Urothelium cell line (cell line): ENCODE data around the gene PDE4D.

Source experiments
- DNase-seq: peaks from one replicate; pipeline ENCODE4 v3.0.0; 2011; ENCODE audit warnings: low spot score, mixed read lengths
- FAIRE-seq: peaks from 2 replicates; lab custom pipeline; 2011; peaks lifted over from hg19 to GRCh38; lab: Jason Lieb, UNC

The PDE4D gene

DNA sequence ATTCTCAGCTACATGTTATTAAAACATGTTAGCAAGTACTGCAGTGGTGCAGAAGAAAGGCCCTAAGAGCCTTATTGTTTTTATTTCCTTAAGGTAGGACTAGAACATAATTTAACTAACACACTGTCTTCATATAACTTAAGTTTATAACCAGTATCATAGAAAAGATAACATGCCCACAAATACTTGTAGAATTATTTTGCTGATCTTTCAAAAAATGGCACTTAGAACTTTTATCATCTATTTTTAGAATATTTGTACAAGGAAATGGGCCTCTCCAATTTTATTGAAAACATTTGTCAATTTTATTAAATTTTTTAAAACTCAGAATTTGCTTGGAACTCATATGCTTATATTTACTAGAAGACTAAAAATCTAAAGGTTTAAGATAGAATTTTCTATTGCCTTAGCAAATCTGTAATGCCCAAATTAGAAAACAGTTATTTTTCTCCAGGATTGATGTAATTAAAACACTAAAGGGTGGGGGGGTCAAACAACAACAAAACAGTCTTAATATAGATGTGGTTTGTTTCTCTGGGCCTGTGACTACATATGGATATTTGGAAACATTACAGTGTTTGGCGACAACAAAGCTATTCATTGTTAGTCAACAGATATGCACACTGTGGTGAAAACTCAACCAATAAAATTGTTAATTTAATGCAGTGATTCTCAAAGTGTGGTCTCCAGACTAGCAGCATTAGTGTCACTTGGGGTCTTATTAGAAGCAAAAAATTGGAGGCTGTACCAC is 360.4 kb downstream of the PDE4D start:
- DNase-seq (no peak), FAIRE-seq (no peak)

DNA sequence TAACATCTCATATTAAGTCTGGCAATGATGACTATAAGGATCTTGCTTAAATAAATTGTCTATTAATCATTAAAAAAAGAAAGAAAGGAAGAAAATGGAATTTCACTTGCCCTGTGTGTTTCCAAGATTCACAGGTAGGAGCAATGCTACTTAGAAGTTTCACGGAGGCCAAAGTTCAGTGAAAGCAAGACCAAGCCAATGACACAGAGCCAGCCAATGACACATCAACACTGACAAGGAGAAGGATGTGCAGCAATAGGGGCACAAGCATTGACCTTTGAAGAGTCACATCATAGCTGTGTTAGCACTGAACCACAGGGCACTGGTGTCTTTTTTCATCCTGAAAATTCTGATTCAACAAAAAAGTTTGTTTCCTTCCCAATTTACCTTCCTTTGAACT is 364.3 kb downstream of the PDE4D start:
- DNase-seq (no peak), FAIRE-seq (no peak)

DNA sequence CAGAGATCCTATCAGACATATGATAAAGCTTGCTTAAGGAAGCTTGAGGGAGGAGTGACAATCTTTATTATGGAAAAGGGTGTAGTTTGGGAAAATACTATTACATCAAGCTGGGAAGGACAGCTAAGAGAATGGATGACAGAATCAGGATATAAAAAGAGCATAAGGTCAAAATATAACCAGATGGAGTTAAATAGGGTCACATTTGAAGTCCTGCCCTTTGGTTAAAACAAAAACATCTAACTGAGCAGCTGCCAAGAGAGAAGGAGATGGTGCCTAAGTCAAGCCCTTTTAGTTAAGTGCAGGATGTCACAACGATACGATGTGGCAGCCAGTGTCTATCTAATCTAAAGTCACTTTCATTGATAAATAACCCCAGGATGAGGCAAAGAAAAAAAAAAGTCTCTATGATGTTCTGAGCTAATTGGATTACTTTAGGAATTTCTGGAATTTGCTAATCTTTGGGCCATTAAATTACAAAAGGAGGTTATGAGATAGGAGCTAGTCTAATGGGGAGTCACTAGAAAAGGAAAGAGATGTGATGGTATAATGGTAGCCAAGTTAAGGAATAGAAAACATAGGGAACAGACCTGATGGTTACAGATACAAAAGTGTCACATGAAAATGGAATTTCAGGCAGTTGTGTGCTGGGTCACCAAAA is 365.2 kb downstream of the PDE4D start:
- FAIRE-seq: no peak

DNA sequence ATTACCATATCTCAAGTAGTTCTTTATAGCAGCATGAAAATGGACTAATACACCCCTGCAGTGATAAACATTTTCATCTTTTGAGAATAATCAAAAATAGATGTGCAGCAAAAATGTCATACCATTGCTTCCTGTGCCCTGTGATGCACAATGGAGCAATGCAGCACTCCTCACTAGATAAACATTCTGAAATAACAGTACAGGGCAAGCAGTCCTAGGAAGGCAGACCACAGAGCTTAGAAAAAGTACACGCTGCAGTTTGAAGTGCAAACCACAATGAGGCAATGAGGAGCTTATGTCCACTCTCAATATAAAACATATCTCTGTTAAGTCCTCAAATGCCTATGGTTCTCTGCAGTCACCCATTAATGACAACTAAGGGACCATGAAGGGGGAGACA is 367.6 kb downstream of the PDE4D start:
- DNase-seq (no peak), FAIRE-seq (no peak)

More for the DNA sequence above, 365.2 kb downstream of the PDE4D start:
- DNase-seq: no peak

DNA sequence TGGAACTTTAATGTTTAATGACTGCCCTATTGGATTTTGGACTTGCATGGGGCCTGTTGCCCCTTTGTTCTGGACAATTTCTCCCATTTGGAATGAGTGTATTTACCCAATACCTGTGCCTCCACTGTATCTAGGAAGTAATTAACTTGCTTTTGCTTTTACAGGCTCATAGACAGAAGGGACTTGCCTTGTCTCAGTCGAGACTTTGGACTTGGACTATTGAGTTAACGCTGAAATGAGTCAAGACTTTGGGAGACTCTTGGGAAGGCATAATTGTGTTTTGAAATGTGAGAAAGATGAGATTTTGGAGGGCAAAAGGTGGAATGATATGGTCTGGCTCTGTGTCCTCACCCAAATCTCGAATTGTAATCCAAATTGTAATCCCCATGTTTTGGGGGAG is 368.2 kb downstream of the PDE4D start:
- no peak for FAIRE-seq

DNA sequence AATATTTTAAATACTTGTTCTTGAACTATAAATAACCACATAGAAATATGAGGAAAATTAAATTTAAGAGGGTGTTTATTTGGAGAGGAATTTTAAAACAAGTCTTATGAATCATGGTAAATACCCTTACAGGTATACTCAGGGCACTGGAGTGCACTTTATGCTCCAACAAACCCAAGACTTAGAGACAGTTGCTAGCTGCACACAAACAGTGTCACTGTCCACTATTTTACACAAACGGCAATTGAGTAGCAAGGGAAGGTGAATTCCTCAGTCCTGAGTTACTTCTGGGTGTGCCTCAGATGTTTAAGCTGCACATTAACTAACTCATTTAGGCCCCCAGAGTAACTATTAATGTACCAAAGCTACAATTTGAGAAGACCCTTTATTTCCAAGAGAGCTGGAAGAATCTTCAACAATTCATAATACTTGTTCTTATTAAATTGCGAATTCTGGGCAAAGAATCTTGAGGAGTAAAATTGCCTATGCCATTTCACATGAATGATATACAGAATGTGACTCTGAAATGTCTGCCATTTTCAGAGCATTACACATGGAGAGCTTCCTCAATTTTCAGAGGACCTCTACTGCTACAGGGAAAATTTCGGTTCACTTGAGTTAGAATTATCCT is 371.2 kb downstream of the PDE4D start:
- no peak for FAIRE-seq
- no peak for DNase-seq

More for the DNA sequence above, 368.2 kb downstream of the PDE4D start:
- DNase-seq: no peak

DNA sequence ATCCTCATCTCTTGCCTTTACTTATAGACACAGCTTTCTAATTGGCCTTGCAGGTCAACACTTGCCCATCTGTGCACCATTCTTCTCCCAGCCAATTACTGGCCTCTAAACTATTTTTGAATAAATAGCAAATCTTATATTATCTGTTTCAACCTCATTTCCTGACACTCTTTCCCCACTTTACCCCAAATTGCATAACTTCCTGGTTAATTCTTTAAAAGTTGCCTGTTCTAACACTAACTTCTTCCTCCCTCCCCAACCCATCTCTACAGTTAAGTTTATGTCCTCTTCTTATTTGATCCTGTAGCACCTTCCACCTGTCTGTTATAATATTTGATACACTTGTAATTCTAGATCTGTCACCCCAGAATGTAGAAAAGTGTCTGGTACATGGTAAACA is 372.1 kb downstream of the PDE4D start:
- FAIRE-seq: no peak

DNA sequence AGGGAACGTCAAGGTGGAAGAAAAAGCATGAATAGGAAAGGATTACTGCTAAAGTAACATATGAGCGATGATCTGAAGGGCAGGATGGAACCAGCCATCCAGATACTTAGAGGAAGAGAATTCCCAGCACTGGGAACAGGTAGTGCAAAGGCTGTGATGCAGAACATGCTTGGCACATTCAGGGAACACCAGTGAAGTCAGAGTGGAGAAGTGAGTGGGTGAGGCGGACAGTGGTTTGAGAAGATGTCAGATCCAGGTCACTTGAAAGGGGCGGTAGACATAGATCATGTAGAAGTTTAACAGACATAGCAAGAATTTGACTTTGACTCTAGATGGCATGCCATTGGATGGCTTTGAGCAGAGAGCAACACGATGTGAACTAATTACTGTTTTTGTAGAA is 374.2 kb downstream of the PDE4D start:
- FAIRE-seq (no peak), DNase-seq (no peak)

More for the DNA sequence above, 372.1 kb downstream of the PDE4D start:
- no peak for DNase-seq

DNA sequence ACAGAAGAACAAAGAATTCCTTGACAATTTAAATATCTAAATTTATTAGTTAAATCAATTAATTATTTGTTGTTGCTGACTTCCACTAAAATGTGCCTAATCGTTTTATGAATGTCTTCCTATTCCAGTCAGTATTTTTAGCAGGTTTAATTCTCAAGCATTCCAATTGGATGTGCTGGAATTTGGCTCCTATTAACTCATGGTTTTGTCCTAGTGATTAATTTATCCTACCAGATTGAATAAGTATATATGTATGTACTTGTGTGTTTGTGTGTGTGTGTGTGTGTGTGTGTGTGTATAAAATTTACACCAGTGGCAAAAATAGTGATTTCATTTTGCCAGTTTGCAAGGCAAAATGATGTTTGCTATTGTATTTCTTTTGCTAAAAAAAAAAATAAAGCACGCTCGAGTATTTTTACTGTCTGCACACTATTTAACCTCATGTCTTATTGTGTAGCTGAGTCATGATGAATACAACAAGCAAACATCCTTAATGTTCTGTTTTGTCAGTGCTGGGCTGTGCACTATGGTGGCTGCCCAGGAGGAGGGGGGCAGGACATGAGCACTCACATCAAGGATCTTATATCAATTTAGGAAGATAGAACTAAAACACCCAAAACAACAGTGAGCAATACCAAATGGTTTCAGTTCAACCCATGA is 375.5 kb downstream of the PDE4D start:
- DNase-seq (peak; percentile 13), FAIRE-seq (no peak)

DNA sequence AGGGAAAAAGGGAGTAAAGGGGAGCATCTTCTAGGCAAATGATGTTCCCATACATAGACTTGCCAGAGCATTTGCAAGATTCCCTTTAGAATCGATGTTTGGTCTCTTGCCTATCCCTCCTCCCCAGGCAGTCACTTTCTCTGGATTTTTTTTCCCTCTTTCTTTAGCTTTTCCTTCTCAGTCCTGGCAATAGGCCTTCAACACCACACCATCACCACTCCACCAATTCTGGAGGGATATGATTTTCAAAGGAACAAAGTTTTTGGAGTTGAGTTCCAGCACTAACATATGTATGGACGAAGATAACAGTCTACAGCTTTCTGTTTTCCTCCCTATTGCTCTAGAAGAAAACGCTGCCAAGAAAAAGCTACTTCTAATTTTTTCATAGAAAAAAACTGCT is 377.4 kb downstream of the PDE4D start:
- no peak for FAIRE-seq

DNA sequence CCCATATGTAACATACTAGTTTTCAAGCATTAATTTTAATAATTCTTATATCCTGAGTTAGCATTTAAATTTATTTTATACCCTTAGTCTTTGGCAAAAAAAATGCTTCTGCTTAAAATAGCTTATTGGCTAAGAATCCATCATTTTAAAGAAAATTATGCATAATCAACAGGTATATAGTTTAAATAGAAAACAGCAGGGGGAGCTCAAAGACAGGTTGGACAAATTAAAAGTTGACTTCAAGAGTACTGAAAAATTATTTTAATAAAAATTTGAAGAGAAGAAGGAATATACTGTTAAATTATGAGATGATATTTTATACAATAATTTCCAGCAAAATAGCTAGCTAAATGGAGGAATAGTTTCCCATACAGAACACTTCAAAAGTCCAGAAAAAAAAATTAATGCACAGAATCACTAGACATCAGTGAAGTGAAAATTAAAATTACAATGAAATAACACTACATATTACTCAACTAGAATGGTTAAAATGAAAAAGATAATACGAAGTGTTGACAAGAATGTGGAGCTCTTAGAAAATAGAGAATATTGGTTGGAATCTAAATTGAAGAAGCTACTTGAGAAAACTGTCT is 387.1 kb downstream of the PDE4D start:
- no peak for FAIRE-seq

More for the DNA sequence above, 377.4 kb downstream of the PDE4D start:
- no peak for DNase-seq

DNA sequence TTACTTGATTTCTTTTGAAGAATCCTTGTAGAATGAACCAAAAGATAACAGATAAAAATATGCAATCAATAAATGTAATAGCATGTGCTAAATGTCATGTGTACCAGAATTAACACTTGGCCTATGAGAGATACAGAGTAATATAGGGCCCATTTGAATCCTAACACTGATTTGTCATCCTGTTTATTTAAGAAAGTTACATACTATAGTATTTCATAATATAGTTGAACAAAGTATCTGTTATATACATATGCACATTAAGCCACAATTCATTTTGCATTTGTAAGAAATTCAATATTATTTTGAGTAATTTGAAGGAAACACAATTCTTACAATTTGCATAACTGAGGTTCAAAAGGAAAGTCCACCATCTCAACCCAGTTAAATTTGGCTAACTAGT is 389.5 kb downstream of the PDE4D start:
- no peak for FAIRE-seq
- no peak for DNase-seq

More for the DNA sequence above, 387.1 kb downstream of the PDE4D start:
- DNase-seq: no peak

DNA sequence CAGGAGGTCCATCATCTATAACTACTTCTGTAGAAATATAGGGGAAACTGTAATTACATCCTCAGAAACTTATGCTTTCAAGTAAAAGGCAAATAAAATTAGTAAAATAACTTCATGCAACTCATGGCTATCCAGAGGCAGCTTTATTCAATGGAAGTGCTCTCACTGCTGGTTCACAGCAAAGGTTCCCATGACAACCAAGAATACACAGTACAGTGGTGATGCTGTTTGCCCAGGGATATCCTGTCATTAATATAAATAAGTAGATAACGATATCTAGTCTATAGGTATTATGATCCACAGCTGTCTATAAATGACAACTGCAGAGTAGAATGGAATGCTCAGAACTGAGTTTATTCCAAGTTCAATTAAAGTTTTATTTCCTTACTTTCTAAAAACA is 390.3 kb downstream of the PDE4D start:
- no peak for DNase-seq
- no peak for FAIRE-seq

DNA sequence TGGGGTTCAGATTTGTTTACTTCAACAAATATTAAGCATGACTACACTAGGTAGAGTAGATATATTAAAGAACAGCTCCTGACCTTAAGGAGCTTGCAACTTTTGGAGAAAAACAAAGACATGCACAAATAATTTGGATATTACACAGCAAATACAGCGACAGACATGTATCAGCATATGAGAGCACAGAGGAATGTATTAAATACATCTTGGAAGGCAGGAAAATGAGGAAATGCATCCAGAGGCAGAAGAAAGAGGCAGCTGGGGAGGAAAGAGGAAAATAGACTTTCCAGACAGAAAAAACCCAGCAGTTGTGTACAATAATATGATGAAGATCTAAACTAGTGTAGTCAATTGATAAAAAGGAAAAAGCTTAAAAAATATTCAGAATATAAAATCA is 392.2 kb downstream of the PDE4D start:
- no peak for FAIRE-seq
- no peak for DNase-seq

DNA sequence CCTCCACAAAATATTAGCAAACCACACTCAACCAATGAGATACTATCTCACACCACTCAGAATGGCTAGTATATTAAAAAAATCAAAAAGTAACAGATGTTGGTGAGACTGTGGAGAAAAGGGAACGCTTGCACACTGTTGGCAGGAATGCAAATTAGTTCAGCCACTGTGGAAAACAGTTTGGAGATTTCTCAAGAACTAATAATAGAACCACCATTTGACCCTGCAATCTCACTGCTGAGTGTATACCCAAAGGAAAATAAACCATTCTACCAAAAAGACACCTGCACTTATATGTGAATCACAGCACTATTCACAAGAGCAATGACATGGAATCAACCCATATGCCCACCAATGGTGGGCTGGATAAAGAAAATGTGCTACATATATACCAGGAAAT is 393.5 kb downstream of the PDE4D start:
- FAIRE-seq: no peak
- no peak for DNase-seq

DNA sequence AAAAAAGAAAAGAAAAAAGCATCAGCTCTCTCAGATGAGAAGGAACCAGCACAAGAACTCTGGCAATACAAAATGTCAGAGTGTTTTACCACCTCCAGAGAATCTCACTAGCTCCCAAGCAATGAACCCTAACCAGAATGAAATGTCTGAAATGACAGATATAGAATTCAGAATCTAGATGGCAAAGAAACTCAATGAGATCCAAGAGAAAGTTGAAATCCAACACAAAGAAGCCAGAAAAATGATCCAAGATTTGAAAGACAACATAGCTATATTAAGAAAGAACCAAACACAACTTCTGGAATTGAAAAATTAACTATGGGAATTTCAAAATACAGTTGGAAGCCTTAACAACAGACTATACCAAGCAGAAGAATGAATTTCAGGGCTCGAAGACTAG is 396.3 kb downstream of the PDE4D start:
- FAIRE-seq (no peak), DNase-seq (no peak)

DNA sequence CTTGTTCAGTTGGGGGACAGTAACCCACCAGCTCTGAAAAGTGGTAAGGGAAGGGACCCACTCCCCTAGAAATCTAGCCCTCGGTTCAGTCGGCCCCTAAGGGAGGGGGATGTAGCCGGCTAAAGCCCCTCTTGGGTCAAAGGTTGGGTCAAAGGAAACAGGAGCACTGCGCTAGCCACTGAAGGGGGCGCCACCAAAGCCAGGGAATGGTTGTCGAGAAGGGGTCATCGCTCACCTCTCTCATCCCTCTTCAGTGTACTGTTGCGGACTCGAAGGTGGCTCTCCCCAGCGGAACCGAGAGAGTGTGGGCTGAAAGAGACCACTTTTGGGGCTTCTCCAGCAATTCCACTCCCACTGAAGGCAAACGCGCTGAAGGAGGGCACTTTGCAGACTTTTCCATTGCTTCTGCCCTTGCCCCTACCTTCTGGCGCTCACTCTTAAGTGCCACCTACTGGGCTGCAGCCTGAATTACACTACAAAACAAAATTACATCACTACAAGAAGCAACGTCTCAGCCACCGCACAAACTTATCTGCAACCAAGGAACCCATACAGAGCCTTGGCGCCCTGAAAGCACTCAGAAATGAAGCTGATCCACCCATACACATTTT is 396.9 kb downstream of the PDE4D start:
- DNase-seq: peak; percentile 35
- FAIRE-seq: no peak

DNA sequence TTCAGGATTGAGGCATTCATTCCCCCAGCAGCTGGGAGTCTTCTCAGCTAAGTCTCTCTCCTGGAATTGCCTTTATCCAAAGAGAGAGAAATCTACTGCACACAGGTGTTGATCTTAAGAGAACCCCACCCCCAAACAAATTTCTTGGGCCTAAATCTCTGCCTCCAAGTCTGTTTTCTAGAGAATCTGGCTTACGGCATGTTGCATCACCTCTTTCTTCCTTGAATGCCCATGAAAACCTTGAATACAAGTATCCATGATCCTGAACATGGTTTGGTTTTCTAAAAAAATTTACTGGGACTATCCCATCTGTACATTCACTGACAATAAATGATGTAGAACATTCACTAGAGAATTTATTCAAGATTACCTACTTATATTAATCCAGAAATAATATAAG is 401.6 kb downstream of the PDE4D start:
- no peak for DNase-seq
- FAIRE-seq: no peak

DNA sequence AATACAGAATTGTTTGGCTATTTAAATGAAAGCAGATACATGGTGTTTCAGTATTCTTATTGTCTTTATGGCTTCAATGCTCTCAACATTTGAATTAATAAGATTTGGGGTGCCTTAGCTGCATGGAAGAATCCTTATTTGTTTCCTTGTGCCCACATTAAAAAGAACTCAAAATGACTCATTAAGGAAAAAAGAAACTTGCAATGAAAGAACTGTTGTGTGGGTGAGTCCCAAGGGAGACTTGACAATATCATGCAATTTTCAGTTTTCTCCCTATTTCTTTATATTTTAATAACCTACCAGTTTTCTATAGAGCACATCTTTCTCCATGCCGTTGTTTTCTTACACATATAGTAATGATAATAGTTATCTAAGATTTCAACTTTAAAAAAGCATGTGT is 404.0 kb downstream of the PDE4D start:
- no peak for DNase-seq
- FAIRE-seq: no peak
